Renal cortical epithelial cell (primary cell): ENCODE measurements around the gene KLHDC2. TPM values are rescaled to one million over a fixed set of nuclear protein-coding genes. Genes with fewer than 3 reads are reported as not detected.
"Not testable (repeated sequence)": the region's sequence is repeated elsewhere in the genome, so short reads cannot be mapped to it uniquely, and the experiment has no call there.

Experiments used
- DNase-seq: peaks from one replicate; pipeline ENCODE4 v3.0.0-alpha.2; 2011; ENCODE audit warnings: low read depth
- total RNA-seq: library from RNA; depleted of rRNA; stranded (reverse); fragments of >200 nt; gene quantifications from 2 replicates; pipeline ENCODE4 v1.2.3, GENCODE V29; 2014

KLHDC2 gene
- total RNA-seq, 1 donor from 2014 or later: 78.1 TPM

DNA sequence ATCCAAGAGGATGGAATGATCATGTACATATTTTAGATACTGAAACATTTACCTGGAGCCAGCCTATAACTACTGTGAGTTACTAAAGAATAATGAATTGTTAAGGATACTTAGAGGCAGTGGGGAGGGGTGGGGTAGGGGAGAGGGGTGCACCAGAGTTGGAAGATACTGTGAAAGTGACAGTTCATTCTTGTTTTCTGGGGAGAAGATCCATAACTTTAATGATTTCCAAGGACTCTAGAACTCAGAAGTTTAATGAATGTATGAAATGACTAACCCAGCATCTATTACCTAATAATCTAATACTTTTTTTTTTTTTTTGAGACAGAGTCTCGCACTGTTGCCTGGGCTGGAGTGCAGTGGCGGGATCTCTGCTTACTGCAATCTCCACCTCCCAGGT lies 10.5 kb downstream of the KLHDC2 start:
- DNase-seq: no peak

DNA sequence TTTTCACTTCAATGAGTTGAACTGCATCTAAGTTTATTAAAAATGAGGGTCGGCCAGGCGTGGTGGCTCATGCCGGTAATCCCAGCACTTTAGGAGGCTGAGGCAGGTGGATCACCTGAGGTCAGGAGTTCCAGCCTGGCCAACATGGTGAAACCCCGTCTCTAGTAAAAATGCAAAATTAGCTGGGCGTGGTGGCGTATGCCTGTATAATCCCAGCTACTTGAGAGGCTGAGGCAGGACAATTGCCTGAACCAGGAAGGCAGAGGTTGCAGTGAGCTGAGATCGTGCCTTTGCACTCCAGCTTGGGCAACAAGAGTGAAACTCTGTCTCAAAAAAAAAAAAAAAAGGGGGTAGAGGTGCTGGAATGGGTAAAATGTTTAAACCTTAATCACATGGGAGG lies 13.1 kb downstream of the KLHDC2 start:
- not testable (repeated sequence) for DNase-seq

DNA sequence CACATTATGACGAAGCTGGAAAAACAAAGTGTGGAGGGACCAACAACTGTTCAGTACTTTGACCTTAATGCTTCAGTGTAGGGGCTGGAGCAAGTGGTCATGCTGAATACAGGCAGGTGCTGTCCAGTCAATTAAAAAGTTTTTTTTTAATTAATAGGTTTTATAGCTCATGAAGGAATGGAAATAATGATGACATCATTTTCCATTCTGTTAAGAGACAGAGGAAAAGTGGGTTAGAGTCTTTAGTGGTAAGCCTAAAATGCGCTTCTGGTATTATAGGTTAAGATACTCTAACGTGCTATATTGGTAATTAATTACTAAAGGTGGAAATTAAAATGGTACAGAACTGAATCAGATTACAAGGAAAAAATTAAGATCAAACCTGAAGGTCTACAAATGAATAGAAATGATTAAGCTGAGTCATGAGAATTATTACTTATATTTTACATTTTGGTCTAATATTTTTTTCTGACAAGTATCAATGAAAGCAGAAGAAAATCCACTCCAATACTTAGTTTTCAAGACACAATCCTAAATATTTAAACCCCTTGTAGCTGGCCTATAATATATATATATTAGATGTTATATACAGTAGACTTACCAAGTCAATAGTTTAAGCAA lies 15.6 kb downstream of the KLHDC2 start:
- no peak for DNase-seq

DNA sequence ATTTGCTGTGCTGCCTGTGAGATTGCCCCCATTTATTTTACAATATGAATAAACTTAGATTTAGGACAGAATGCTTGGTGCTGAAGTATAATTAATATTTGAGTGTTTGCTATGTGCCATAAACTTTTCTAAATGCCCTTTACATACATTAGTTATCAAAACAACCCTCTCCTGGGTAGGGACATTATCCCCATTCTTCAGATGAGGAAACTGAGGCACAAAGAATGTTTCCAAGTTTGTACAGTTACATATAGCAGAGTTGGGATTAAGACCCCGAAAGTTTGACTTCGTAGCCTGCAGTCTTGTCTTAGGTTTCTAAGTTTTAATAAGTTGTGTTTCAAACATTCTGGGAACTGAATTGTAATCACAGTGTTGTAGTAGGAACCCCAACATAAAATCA lies 18.4 kb downstream of the KLHDC2 start:
- no peak for DNase-seq

DNA sequence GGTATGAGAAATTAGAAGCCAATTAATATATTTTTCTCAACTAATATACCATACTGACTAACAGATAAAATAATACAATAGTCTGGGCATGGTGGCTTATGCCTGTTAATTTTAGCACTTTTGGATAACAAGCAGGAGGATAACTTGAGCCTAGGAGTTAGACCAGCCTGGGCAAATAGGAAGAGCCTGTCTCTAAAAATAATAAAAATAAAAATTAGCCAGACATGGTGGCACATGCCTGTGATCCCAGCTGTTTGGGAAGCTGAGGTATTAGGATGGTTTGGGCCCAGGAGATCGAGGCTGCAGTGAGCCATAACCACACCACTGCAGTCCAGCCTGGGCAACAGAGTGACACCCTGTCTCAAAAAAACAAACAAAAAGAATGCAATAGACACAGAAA lies 24.7 kb downstream of the KLHDC2 start:
- no peak for DNase-seq

DNA sequence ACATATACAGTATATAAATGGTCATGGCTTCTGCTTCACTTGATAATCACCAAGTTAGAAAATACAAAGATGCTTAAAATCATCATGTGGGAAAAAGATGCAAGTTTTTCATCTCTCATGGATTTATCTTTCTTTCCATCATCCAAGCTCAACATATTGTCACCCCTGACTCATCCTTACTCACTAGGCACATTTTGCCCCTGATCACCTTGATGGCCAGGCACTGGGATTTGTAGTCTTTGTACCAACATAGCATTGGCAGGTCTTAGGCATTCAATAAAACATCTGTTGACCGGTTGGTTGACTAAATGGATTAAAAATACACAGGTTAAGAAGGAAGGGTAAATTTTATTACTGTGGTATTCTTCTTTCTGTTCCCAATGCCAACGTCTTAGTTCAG lies 28.1 kb downstream of the KLHDC2 start:
- DNase-seq: no peak

DNA sequence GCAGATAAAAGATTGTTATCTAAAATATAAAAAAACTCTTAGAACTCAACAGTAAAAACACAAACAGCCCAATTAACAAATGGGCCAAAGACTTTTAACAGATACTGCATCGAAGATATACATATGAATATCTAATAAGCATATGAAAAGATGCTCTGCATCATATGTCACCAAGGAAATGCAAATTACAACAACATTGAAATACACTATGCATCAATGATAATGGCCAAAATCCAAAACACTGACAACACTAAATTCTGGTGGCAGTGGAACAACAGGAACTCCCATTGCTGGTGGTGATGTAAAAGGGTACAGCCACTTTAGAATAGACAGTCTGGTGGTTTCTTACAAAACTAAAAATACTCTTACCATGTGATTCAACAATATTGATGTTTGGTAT lies 40.8 kb downstream of the KLHDC2 start:
- no peak for DNase-seq

DNA sequence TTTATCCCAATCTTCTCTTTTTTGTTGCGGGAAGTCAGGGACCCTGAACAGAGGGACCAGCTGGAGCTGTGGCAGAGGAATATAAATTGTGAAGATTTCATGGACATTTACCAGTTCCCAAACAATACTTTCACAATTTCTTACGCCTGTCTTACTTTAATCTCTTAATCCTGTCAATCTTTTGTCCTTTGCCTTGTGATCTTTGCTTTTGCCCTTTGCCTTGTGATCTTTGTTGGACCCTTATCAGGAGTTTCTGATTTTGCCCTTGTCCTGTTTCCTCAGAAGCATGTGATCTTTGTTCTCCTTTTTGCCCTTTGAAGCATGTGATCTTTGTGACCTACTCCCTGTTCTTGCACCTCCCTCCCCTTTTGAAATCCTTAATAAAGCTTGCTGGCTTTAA lies 48.2 kb downstream of the KLHDC2 start:
- not testable (repeated sequence) for DNase-seq

DNA sequence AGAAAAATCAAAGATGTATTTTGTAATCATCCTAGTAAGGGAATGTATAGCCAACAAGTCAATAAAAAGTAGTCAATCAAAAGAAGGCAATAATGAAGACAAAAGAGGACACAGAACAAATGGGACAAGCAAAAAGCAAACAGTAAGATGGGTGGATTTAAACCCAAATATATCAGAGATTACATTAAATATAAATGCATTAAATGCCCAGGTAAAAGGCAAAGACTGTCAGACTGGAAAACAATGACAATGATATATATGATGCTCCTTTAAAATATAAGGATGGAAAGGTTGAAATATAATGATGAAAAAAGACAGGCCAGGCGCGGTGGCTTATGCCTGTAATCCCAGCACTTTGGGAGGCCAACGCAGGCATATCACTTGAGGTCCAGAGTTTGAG lies 48.9 kb downstream of the KLHDC2 start:
- no peak for DNase-seq

DNA sequence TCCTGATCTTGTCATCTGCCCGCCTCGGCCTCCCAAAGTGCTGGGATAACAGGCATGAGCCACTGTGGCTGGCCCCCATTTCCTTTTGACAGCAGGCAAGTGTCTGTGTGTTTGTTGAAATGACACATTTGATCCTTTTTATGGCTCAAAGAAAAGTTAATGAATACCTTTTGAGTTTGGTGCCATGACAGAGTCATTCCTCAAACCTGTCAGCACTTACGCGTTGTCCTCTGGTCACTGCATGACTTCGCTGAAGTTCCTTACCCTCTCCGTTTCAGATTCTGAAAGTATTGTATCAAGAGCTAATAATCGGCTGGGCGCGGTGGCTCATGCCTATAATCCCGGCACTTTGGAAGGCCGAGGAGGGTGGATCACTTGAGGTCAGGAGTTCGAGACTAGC lies 52.2 kb downstream of the KLHDC2 start:
- DNase-seq: no peak

DNA sequence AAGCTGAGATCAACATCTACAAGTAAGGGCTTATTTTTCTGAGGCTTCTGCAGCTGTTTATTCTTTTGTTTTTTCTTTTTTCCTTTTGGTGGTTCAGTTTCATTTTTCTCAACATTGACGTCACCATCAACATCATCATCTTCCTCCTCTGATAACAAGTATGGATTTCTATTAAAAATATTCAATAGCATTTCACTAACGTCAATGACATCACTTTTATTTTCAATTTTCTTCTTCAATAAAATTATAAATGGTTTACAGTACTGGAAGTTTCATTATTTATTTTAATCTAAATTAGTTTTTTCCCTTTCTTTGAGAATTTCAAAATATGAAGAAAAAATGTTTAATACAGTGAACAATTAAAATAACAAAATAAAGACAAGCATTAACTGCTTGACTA lies 60.7 kb downstream of the KLHDC2 start:
- DNase-seq: no peak

Other genes with a start within 250 kb of the KLHDC2 start
- gene RPS29, start 181.8 kb upstream of the KLHDC2 start, total RNA-seq: 336 and 4,414 TPM in 2 replicates
- 7.4 and 21.2 TPM in 2 replicates for gene LRR1, start 169.2 kb upstream of the KLHDC2 start, total RNA-seq
- gene RPL36AL, start 147.5 kb upstream of the KLHDC2 start, total RNA-seq: 238 and 277 TPM in 2 replicates
- gene MGAT2, start 147.4 kb upstream of the KLHDC2 start, total RNA-seq: 54.3 and 107 TPM in 2 replicates
- 17.4 and 19.8 TPM in 2 replicates for gene DNAAF2, start 132.9 kb upstream of the KLHDC2 start, total RNA-seq
- gene POLE2, start 79.9 kb upstream of the KLHDC2 start, total RNA-seq: 1.9 and 11.6 TPM in 2 replicates
- 0.52 and 4.3 TPM in 2 replicates for gene KLHDC1, start 75.0 kb upstream of the KLHDC2 start, total RNA-seq
- 27.8 and 117 TPM in 2 replicates for gene NEMF, start 84.6 kb downstream of the KLHDC2 start, total RNA-seq
- 103 and 113 TPM in 2 replicates for gene ARF6, start 124.9 kb downstream of the KLHDC2 start, total RNA-seq